Measurements from ENCODE around the gene C1orf159.
"Not testable (repeated sequence)": the region's sequence is repeated elsewhere in the genome, so short reads cannot be mapped to it uniquely, and the experiment has no call there.

Gene C1orf159

DNA sequence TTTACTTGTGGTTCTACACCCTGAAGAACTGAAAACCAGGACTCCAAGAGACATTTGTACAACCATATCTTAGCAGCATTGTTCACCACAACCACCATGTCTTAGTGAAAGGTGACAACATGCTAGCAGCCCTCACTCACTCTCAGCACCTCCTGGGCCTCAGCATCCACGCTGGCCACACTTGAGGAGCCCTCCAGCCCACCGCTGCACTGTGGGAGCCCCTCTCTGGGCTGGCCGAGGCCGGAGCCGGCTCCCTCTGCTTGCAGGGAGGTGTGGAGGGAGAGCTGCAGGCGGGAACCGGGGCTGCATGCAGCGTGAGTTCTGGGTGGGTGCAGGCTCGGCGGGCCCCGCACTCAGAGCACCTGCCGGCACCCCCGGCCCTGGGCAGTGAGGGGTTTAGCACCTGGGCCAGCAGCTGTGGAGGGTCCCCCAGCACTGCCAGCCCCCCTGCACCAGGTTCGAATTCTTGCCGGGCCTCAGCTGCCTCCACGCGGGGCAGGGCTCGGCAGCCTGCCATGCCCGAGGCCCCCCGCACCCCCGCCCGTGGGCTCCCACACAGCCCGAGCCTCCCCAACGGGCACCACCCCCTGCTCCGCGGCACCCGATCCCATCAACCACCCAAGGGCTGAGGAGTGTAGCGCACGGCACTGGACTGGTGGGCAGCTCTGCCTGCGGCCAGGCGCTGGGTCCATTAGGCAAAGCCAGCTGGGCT, 9.2 kb downstream of the C1orf159 start:
- ChIA-PET POLR2A (interaction anchor here (0.6 kb wide), 1 partner anchor 1442 kb away, joined by 4 read pairs; no protein-coding TSS in a partner anchor), CTCF (interaction anchor here (1.0 to 1.5 kb wide), 3 partner anchors 16 to 122 kb away, joined by 3 to 4 read pairs (median 4); no protein-coding TSS in a partner anchor)
- DNase-seq (ENCODE audit: extremely low spot score), result no peak

DNA sequence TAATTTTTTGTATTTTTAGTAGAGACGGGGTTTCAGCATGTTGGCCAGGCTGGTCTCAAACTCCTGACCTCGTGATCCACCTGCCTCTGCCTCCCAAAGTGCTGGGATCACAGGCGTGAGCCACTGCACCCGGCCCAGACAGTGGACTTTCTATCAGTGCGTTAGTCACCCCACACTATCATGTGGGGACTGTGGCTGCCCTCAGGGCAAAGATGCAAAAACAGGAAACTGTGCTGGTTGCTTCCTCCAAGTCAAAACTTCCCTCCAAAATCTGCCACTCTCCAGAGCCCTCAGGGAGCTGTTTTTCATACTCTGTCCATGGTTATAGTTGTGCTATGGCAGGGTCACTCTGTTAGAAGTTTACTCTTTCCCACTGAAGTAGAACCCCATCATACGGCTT, 11.7 kb downstream of the C1orf159 start:
- POLR2A ChIA-PET; DNase-seq (ENCODE audit: extremely low spot score): not testable (repeated sequence)
- CTCF ChIA-PET, result interaction anchor here (1.4 kb wide), 1 partner anchor 12 kb away, joined by 3 read pairs; no protein-coding TSS in a partner anchor

More for the DNA sequence above, 9.2 kb downstream of the C1orf159 start:
- TF ChIP-seq, protein P1, sequence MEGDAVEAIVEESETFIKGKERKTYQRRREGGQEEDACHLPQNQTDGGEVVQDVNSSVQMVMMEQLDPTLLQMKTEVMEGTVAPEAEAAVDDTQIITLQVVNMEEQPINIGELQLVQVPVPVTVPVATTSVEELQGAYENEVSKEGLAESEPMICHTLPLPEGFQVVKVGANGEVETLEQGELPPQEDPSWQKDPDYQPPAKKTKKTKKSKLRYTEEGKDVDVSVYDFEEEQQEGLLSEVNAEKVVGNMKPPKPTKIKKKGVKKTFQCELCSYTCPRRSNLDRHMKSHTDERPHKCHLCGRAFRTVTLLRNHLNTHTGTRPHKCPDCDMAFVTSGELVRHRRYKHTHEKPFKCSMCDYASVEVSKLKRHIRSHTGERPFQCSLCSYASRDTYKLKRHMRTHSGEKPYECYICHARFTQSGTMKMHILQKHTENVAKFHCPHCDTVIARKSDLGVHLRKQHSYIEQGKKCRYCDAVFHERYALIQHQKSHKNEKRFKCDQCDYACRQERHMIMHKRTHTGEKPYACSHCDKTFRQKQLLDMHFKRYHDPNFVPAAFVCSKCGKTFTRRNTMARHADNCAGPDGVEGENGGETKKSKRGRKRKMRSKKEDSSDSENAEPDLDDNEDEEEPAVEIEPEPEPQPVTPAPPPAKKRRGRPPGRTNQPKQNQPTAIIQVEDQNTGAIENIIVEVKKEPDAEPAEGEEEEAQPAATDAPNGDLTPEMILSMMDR (IDR thresholded peaks at IDR 0.05; ENCODE audit: control extremely low read depth, extremely low read depth, low read depth, missing control alignments), result no peak

DNA sequence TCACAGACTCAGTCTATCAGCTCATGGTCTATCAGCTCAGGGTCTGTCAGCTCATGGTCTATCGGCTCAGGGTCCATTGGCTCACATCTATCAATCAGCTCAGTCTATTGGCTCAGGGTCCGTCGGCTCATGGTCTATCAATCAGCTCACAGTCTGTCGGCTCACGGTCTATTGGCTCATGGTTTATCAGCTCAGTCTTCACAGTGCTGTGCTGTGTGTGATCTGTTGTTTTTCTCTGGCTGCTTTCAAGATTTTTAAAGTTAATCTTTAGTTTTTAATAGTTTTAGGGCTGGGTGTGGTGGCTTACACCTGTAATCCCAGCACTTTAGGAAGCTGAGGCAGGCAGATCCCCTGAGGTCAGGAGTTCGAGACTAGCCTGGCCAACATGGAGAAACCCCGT, 14.4 kb downstream of the C1orf159 start:
- ChIA-PET POLR2A (no interaction called here), CTCF (interaction anchor here (0.6 to 1.7 kb wide), 4 partner anchors 19 to 117 kb away, joined by 3 to 4 read pairs (median 3); no protein-coding TSS in a partner anchor)
- TF ChIP-seq, protein P1 (IDR thresholded peaks at IDR 0.05; ENCODE audit: control extremely low read depth, extremely low read depth, low read depth, missing control alignments), result no peak

DNA sequence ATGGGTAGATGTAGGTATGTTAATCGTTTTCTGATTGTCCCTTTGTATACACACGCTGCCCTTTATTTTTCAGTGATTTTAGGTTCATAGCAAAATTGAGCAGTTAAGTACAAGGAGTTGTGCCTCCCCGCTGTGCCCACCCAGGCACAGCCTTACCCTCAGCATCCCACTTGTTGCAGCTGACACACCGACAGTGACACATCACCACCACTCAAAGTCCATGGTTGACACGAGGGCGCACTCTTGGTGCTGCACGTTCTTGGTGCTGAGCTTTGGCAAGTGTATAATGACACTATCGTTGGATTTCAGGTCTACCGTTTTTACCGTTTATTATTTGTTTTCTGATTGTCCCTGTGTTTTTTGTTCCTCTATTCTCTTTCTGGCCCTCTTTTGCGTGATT, 15.6 kb downstream of the C1orf159 start:
- no peak for DNase-seq (ENCODE audit: extremely low spot score)
- TF ChIP-seq, protein P1 (IDR thresholded peaks at IDR 0.05; ENCODE audit: control extremely low read depth, extremely low read depth, low read depth, missing control alignments), result no peak
- POLR2A ChIA-PET, result no interaction called here
- CTCF ChIA-PET, result interaction anchor here (1.7 kb wide), 1 partner anchor 18 kb away, joined by 4 read pairs; no protein-coding TSS in a partner anchor

More for the DNA sequence above, 14.4 kb downstream of the C1orf159 start:
- DNase-seq (ENCODE audit: extremely low spot score), result no peak

DNA sequence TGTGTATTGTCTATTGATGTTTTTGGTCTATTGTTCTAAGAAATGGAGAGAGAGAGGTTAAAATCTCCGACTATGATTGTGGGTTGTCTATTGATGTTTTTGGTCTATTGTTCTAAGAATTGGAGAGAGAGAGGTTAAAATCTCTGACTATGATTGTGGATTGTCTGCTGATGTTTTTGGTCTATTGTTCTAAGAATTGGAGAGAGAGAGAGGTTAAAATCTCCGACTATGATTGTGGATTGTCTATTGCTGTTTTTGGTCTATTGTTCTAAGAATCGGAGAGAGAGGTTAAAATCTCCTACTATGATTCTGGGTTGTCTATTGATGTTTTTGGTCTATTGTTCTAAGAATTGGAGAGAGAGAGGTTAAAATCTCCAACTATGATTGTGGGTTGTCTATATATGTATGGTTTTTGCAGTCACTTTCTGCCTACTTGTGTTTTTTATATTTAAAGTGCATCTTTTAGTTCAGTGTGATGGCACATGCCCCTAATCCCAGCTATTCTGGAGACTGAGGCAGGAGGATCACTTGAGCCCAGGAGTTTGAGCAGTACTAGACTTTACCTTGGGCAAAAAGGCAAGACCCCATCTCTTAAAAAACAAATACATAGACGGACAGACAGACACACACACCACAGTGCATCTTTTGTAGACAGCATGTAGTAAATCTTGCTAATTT, 16.2 kb downstream of the C1orf159 start:
- ChIA-PET POLR2A (no interaction called here), CTCF (interaction anchor here (1.7 kb wide), 1 partner anchor 17 kb away, joined by 4 read pairs; no protein-coding TSS in a partner anchor)
- DNase-seq (ENCODE audit: extremely low spot score), result no peak
- TF ChIP-seq, protein P1 (IDR thresholded peaks at IDR 0.05; ENCODE audit: control extremely low read depth, extremely low read depth, low read depth, missing control alignments), result no peak

DNA sequence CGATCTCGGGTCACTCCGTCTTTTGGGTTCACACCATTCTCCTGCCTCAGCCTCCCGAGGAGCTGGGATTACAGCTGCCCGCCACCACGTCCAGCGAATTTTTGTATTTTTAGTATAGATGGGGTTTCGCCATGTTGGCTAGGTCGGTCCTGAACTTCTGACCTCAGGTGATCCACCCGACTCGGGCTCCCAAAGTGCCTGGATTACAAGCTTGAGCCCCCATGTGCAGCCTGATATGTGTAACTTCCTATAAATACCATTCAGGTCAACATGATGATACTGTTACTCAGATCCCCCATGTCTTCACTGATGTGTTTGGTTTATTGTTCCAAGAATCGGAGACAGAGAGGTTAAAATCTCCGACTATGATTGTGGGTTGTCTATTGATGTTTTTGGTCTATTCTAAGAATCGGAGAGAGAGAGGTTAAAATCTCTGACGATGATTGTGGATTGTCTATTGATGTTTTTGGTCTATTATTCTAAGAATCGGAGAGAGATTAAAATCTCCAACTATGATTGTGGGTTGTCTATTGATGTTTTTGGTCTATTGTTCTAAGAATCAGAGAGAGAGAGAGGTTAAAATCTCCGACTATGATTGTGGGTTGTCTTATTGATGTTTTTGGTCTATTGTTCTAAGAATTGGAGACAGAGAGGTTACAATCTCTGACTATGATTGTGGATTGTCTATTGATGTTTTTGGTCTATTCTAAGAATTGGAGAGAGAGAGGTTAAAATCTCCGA, 17.0 kb downstream of the C1orf159 start:
- POLR2A ChIA-PET, result no interaction called here
- no peak for DNase-seq (ENCODE audit: extremely low spot score)
- TF ChIP-seq, protein P1 (IDR thresholded peaks at IDR 0.05; ENCODE audit: control extremely low read depth, extremely low read depth, low read depth, missing control alignments), result no peak
- CTCF ChIA-PET, result interaction anchor here (1.0 kb wide), 1 partner anchor 14 kb away, joined by 3 read pairs; no protein-coding TSS in a partner anchor

DNA sequence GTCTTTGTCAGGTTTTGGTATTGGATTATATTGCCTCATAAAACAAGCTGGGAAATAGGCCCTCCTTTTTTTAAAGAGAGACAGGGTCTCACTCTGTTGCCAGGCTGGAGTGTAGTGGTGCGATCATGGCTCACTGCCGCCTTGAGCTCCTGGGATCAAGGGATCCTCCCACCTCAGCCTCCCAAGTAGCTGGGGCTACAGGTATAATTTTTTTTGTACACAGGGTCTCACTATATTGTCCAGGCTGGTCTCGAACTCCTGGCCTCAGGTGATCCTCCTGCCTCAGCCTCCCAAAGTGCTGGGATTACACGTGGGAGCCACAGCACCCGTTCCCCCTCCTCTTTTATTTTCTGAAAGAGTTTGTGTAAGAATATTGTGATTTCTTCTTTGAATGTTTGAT, 19.8 kb downstream of the C1orf159 start:
- POLR2A ChIA-PET; CTCF ChIA-PET; DNase-seq (ENCODE audit: extremely low spot score): not testable (repeated sequence)
